Gastroesophageal sphincter (tissue), 4 donors: ENCODE measurements around the gene PNPLA7. TPM values are rescaled to one million over a fixed set of nuclear protein-coding genes. Genes with fewer than 3 reads are reported as not detected.

Source experiments
- ATAC-seq: fragments of 150-250 bp; one replicate; pipeline ENCODE4 v1.9.1; 2016; ENCODE audit warnings: mild to moderate bottlenecking, moderate library complexity
- H3K27ac ChIP-seq, 4 donors: fragments of 200-600 bp; sonication (generic) in 3 of 4; 1 replicate in 3 of 4; 2 replicates in 1 of 4; pipeline ENCODE4 v1.5.1; 2016 to 2019
- H3K27me3 ChIP-seq: fragments of 200-600 bp; sonication (generic); one replicate; pipeline ENCODE4 v1.5.1; 2019
- H3K36me3 ChIP-seq, 2 donors: fragments of 200-600 bp; sonication (generic); one replicate each; pipeline ENCODE4 v1.5.1; 2019; ENCODE audit warnings: control low read depth in 1 of 2
- H3K4me1 ChIP-seq, 3 donors: fragments of 200-600 bp; sonication (generic); 1 replicate in 2 of 3; 2 replicates in 1 of 3; pipeline ENCODE4 v1.5.1; 2016 to 2019; ENCODE audit warnings: control low read depth in 2 of 3
- H3K4me3 ChIP-seq, 2 donors: fragments of 200-600 bp; sonication (generic); one replicate each; pipeline ENCODE4 v1.5.1; 2019; ENCODE audit warnings: mild to moderate bottlenecking in 1 of 2, moderate library complexity in 1 of 2
- H3K9me3 ChIP-seq, 3 donors: fragments of 200-600 bp; sonication (generic); one replicate each; pipeline ENCODE4 v1.5.1; 2017 to 2019; ENCODE audit warnings: control low read depth in 2 of 3
- CTCF ChIP-seq, 4 experiments: fragments of 200-600 bp in 2 of 4; fragments of 450-650 bp in 2 of 4; sonication (generic) in 1 of 4; IDR thresholded peaks; one replicate each; pipeline ENCODE4 v1.5.1; 2017 to 2019; ENCODE audit warnings: antibody characterized with exemption in 4 of 4, mild to moderate bottlenecking in 2 of 4, moderate library complexity in 2 of 4
- EP300 ChIP-seq: sonication (generic); formaldehyde crosslinking; IDR thresholded peaks from one replicate; pipeline ENCODE4 v1.6.1; 2017; ENCODE audit warnings: antibody characterized with exemption, mild to moderate bottlenecking
- POLR2A ChIP-seq, 2 donors: fragments of 450-650 bp; IDR thresholded peaks; one replicate each; pipeline ENCODE4 v1.6.1; 2017; ENCODE audit warnings: antibody characterized with exemption in 2 of 2, mild to moderate bottlenecking in 2 of 2, moderate library complexity in 1 of 2
- POLR2AphosphoS5 ChIP-seq: sonication (generic); formaldehyde crosslinking; IDR thresholded peaks from one replicate; pipeline ENCODE4 v1.6.1; 2017; ENCODE audit warnings: antibody characterized with exemption
- WGBS, 2 donors: methylation state at CpG; one replicate each; pipeline ENCODE4 v1.1.5; 2018; ENCODE audit warnings: low coverage in 1 of 2; 5-methylcytosine and 5-hydroxymethylcytosine counted together
- total RNA-seq, 4 donors: library from RNA; depleted of rRNA; stranded (reverse); fragments of >200 nt; gene quantifications; one replicate each; pipeline ENCODE4 v1.1.0, GENCODE V29; 2016

PNPLA7 gene
- total RNA-seq, 4 donors from 2014 or later: 2.0 to 11.2 (median 6.6) TPM

- Histone ChIP-seq H3K4me1 (peaks cover 0 to 83% (median 27%) of the 10 kb centered on the region in 3 donors), H3K27ac (peak overlapping the region in 2 of 4 donors; percentile 62 to 80), H3K27me3 (no peaks in the 10 kb centered on the region), H3K4me3 (no peak overlapping the region), H3K36me3 (peaks cover 0 to 41% of the 10 kb centered on the region in 2 donors), H3K9me3 (no peaks in the 10 kb centered on the region)
- ATAC-seq: no peak
- no peak for TF ChIP-seq POLR2A (IDR thresholded peaks at IDR 0.05)
- TF ChIP-seq POLR2AphosphoS5: no peak
- no CpG with 5 or more reads among the region's 10 CpGs for WGBS, 2 donors
These were observed 93.3 kb downstream of the PNPLA7 start for GRCh38 chr9:137456864-137457405.

DNA sequence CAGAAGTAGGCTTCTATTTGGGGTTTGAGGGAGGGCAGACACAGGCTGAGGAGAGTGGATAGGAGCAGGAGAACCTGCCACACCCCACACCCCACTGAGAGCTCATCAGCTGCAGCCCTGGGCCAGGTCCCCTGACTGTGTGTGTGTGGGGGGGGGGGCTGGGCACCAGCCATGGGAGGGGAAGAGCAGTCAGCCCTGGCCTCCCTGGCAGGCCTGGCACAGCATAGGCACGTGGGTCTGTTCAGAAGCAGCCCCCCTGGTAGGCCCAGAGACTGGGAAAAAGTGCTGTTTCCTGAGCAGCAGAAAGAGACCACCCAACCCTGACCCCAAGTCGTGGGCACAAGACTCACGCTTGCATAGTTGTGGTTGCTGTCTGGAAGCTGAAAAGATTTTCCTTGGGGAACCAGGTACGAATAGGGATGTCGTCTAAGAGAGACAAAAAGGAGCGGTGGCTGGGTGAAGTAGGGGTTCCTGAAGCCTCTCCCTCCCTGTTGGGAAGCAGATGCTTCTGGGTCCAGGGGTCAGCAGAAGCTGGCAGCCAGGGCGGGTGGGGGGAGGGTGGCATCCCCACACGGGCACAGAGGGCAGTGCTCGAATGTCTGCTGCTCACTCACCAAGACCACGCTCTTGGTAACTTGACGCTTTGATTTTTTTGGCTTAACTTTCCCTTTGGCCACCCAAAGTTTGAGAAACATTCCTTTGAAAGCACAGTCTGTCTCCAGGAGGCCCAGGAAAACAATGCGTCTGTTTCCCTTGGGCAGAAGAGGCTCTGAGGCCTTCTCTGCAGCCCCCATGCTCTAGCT lies 93.9 kb downstream of the PNPLA7 start:
- Histone ChIP-seq H3K27me3 (no peaks in the 10 kb centered on the region), H3K27ac (peak overlapping the region in 2 of 4 donors; percentile 62 to 80), H3K4me1 (peaks cover 0 to 76% (median 24%) of the 10 kb centered on the region in 3 donors), H3K36me3 (peaks cover 0 to 41% of the 10 kb centered on the region in 2 donors), H3K9me3 (no peaks in the 10 kb centered on the region), H3K4me3 (no peak overlapping the region)
- WGBS, 2 donors: 76 to 98% methylated on average over 5 to 6 of the region's 12 CpGs
- TF ChIP-seq EP300 (no peak), CTCF (IDR thresholded peaks at IDR 0.05) (no peak), POLR2AphosphoS5 (no peak), POLR2A (IDR thresholded peaks at IDR 0.05) (no peak)
- no peak for ATAC-seq

DNA sequence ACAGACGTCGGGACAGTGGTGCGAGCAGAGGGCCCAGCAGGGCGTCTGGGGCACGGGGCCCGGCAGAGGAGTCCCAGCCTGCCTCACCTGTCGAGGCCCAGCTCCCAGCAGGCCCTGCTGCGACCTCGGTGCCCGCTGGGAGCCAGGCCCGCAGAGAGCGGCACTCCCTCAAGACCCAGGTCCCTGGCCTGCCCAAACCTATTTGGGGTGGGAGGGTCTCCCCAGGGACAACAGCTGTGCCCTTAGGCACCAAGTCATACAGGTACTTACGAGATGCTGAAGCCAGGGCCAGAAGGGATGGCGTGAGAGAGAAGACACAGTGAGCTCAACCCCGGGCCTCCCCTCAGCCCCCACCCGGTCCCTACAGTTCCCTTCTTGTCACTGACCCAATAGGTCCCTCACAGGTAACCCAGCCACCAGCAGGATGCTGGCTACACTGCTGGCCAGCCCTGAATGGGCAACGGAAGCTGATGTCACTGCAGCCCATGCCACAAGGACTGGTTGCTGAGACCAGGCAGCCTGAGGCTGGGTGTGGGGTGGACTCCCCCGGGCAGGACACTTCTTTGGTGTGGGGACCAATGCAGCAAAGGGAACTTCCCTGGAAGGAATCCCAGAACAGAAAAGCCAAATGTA lies 94.7 kb downstream of the PNPLA7 start:
- Histone ChIP-seq H3K4me1 (peaks cover 0 to 72% (median 24%) of the 10 kb centered on the region in 3 donors), H3K36me3 (peaks cover 0 to 41% of the 10 kb centered on the region in 2 donors), H3K27ac (peak overlapping the region in 2 of 4 donors; percentile 77 to 79), H3K9me3 (no peaks in the 10 kb centered on the region), H3K4me3 (no peak overlapping the region), H3K27me3 (no peaks in the 10 kb centered on the region)
- 100% methylated on average over 1 to 2 of the region's 18 CpGs for WGBS, 2 donors
- TF ChIP-seq POLR2AphosphoS5 (no peak), EP300 (no peak), CTCF (IDR thresholded peaks at IDR 0.05) (no peak), POLR2A (IDR thresholded peaks at IDR 0.05) (no peak)
- ATAC-seq: no peak

- no peak for ATAC-seq
- peaks cover 0 to 45% of the 10 kb centered on the region in 2 donors for H3K36me3 ChIP-seq
- 42% methylated on average over 4 of the region's 30 CpGs; no CpG with 5 or more reads in 1 of the 2 donors for WGBS, 2 donors
- peaks cover 0 to 65% (median 20%) of the 10 kb centered on the region in 3 donors for H3K4me1 ChIP-seq
- peak overlapping the region; percentile 16 to 56 for H3K4me3 ChIP-seq
- no peaks in the 10 kb centered on the region for H3K9me3 ChIP-seq
- TF ChIP-seq POLR2A (IDR thresholded peaks at IDR 0.05) (peak in 1 of 2 donors; percentile 12), CTCF (IDR thresholded peaks at IDR 0.05) (no peak)
- no peaks in the 10 kb centered on the region for H3K27me3 ChIP-seq
- H3K27ac ChIP-seq: peak overlapping the region in 3 of 4 donors; percentile 77 to 79 (median 79)
These were observed 95.4 kb downstream of the PNPLA7 start for GRCh38 chr9:137454597-137455358.

- Histone ChIP-seq H3K27ac (peak overlapping the region in 3 of 4 donors; percentile 77 to 79 (median 79)), H3K4me3 (peak overlapping the region; percentile 16 to 56), H3K27me3 (no peaks in the 10 kb centered on the region), H3K4me1 (peaks cover 0 to 59% (median 16%) of the 10 kb centered on the region in 3 donors), H3K9me3 (no peaks in the 10 kb centered on the region), H3K36me3 (peaks cover 0 to 51% of the 10 kb centered on the region in 2 donors)
- no peak for TF ChIP-seq POLR2AphosphoS5
- TF ChIP-seq CTCF (IDR thresholded peaks at IDR 0.05): no peak
- peak in 1 of 2 donors; percentile 23 for TF ChIP-seq POLR2A (IDR thresholded peaks at IDR 0.05)
- no peak for TF ChIP-seq EP300
- ATAC-seq: peak; percentile 32
- 0% methylated on average over 1 of the region's 24 CpGs; no CpG with 5 or more reads in 1 of the 2 donors for WGBS, 2 donors
These were observed 96.0 kb downstream of the PNPLA7 start for GRCh38 chr9:137454145-137454596.
